Activated naive CD8-positive, alpha-beta T cell treated with anti-CD3 and anti-CD28 coated beads, Interleukin-2, amount 10 ng/mL, durations not matched to agents 7 days and 5 days (primary cell): ENCODE results near the gene ATG4D. TPM values are rescaled to one million over a fixed set of nuclear protein-coding genes. Genes with fewer than 3 reads are reported as not detected.
"Not testable (repeated sequence)": the region's sequence is repeated elsewhere in the genome, so short reads cannot be mapped to it uniquely, and the experiment has no call there.

Experiments
- ATAC-seq: fragments of 150-1000 bp; cut with Tn5 transposase; one replicate; pipeline ENCODE4 v1.10.0; 2021; ENCODE audit warnings: low read depth, moderate library complexity
- POLR2A ChIA-PET: fragments of 350-600 bp; sonication (Branson Sonifier 250); formaldehyde crosslinking; loops from one replicate; lab custom pipeline; 2021; ENCODE audit warnings: antibody characterized with exemption; lab: Charles Lee
- DNase-seq: peaks from one replicate; pipeline ENCODE4 v3.0.0; 2021
- H3K27ac Mint-ChIP-seq: one replicate; pipeline ENCODE4 v1.8.0; 2022; ENCODE audit warnings: mild to moderate bottlenecking, mixed read lengths
- H3K27me3 Mint-ChIP-seq: one replicate; pipeline ENCODE4 v1.8.0; 2022; ENCODE audit warnings: mild to moderate bottlenecking, moderate library complexity, mixed read lengths
- H3K36me3 Mint-ChIP-seq: one replicate; pipeline ENCODE4 v1.8.0; 2021; ENCODE audit warnings: mild to moderate bottlenecking, mixed read lengths
- H3K4me1 Mint-ChIP-seq: one replicate; pipeline ENCODE4 v1.8.0; 2021; ENCODE audit warnings: mixed read lengths
- H3K4me3 Mint-ChIP-seq: one replicate; pipeline ENCODE4 v1.8.0; 2022; ENCODE audit warnings: mild to moderate bottlenecking, moderate library complexity, mixed read lengths
- H3K9me3 Mint-ChIP-seq: one replicate; pipeline ENCODE4 v1.8.0; 2021; ENCODE audit warnings: mixed read lengths
- total RNA-seq, 2 experiments: library from RNA; stranded (reverse); gene quantifications; one replicate each; pipeline ENCODE4 v1.2.3, GENCODE V29; 2021

Gene ATG4D
- total RNA-seq, 2 experiments from 2014 or later, result 50.4 to 66.6 TPM

DNA sequence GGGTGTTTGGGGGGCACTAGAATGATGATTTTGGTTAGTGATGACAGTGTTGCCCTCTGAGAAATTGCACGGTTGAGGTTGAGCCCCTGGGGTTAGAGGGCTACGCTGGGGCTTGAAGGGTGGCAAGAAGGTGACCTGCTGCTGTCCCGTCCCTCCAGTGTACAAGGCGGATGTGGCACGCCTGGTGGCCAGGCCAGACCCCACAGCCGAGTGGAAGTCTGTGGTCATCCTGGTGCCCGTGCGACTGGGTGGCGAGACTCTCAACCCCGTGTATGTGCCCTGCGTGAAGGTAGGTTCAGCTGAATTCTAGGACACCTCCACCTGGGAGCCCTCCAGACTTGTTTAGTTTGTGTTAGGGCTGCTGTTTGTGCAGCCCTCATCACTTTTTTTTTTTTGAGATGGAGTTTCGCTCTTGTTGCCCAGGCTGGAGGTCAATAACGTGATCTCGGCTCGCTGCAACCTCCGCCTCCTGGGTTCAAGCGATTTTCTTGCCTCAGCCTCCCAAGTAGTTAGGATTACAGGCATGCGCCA, 5.1 kb downstream of the ATG4D start:
- Mint-ChIP-seq H3K9me3 (no peaks in the 10 kb centered on the region), H3K36me3 (peaks cover 41% of the 10 kb centered on the region), H3K4me1 (peaks cover 30% of the 10 kb centered on the region), H3K27ac (no peak overlapping the region), H3K27me3 (no peaks in the 10 kb centered on the region), H3K4me3 (no peak overlapping the region)
- POLR2A ChIA-PET, result interaction anchor here (0.5 kb wide), 1 partner anchor 14 kb away, joined by 5 read pairs; no protein-coding TSS in a partner anchor
- DNase-seq (no peak), ATAC-seq (no peak)

DNA sequence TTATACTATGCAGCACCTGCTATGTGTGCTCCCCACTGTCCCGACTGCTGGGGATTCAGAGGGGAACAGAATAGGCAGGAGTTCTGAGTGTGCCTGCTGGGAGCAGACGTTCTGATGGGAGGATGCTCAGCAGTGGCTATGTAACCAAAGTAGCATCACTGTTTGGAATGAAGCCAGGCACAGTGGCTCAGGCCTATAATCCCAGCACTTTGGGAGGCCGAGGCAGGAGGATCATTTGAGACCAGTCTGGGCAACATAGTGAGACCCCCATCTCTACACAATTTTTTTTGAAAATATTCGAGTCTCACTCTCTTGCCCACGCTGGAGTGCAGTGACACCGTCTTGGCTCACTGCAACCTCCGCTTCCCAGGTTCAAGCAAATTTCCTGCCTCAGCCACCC, 6.0 kb downstream of the ATG4D start:
- Mint-ChIP-seq H3K4me3 (no peak overlapping the region), H3K36me3 (peaks cover 41% of the 10 kb centered on the region), H3K27me3 (no peaks in the 10 kb centered on the region), H3K27ac (no peak overlapping the region), H3K9me3 (no peaks in the 10 kb centered on the region), H3K4me1 (peaks cover 39% of the 10 kb centered on the region)
- DNase-seq (no peak), ATAC-seq (no peak)
- POLR2A ChIA-PET, result no interaction called here

DNA sequence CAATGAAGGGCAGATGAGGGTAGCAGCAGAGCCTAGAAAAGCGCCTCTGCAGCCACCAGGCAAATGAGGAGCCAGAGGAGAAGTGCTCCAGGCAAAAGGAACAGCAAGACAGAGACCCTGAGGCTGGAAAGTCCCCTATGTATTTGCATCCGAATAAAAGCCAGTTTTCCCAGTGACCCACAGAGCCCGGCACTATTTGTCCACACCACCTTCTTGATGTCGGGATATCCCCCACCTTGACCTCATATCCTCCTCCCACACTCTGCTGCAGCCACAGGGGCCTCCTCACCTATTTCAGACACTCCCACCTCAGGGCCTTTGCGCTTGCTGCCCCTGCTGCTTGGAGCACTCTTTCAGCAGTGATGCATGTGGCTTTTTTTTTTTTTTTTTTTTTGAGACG, 6.6 kb downstream of the ATG4D start:
- POLR2A ChIA-PET, result interaction anchor here (7.7 kb wide), 1 partner anchor 16 kb away, joined by 224 read pairs; the partner anchor contains the start of genes CDKN2D and KRI1
- peaks cover 41% of the 10 kb centered on the region for H3K36me3 Mint-ChIP-seq
- H3K27ac Mint-ChIP-seq, result peak overlapping the region; percentile 30
- no peak for ATAC-seq
- DNase-seq, result no peak
- H3K9me3 Mint-ChIP-seq, result no peaks in the 10 kb centered on the region
- H3K27me3 Mint-ChIP-seq, result no peaks in the 10 kb centered on the region
- peaks cover 39% of the 10 kb centered on the region for H3K4me1 Mint-ChIP-seq
- H3K4me3 Mint-ChIP-seq, result no peak overlapping the region

DNA sequence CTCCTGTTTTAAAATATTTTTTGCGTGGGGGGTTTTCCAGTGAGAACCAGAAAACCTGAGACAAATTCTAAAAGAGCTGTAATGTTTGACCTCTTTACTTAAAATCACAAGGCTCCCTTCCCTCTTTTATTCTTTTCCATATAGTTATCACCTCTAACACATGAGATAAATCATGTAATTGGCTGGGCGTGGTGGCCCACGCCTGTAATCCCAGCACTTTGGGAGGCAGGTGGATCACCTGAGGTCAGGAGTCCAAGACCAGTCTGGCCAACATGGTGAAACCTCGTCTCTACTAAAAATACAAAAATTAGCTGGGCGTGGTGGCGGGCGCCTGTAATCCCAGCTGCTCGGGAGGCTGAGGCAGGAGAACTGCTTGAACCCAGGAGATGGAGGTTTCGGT, 7.3 kb downstream of the ATG4D start:
- POLR2A ChIA-PET, result interaction anchor here (0.6 to 7.7 kb wide), 5 partner anchors 16 to 124 kb away, joined by 3 to 224 read pairs (median 6); partner anchors contain the start of genes CDKN2D and KRI1
- Mint-ChIP-seq H3K27ac (peak overlapping the region; percentile 61), H3K4me1 (peaks cover 42% of the 10 kb centered on the region), H3K36me3 (peaks cover 44% of the 10 kb centered on the region)
- ATAC-seq, H3K27me3 Mint-ChIP-seq, H3K9me3 Mint-ChIP-seq, H3K4me3 Mint-ChIP-seq, DNase-seq: not testable (repeated sequence)

DNA sequence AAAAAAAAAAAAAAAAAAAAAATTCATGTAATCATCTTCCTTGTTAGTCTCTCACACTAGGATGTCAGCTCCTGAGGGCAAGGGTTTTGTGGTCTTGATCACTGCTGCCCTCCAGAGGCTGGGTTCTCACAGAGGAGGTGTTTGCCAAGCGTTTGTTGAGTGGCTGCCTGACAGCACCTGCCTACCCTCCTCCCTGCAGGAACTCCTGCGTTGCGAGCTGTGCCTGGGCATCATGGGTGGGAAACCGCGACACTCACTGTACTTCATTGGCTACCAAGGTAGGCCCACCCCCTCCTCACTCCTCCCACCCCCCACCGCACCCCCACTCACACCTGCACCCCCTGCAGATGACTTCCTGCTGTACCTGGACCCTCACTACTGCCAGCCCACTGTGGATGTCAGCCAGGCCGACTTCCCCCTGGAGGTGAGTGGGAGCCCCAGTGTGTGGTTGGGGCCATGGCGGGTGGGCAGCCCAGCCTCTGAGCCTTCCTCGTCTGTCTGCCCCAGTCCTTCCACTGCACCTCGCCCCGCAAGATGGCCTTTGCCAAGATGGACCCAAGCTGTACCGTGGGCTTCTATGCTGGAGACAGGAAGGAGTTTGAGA, 8.1 kb downstream of the ATG4D start:
- Mint-ChIP-seq H3K36me3 (peaks cover 47% of the 10 kb centered on the region), H3K27ac (peak overlapping the region; percentile 92), H3K27me3 (no peaks in the 10 kb centered on the region), H3K4me1 (peaks cover 44% of the 10 kb centered on the region), H3K4me3 (peak overlapping the region; percentile 47), H3K9me3 (no peaks in the 10 kb centered on the region)
- POLR2A ChIA-PET, result interaction anchor here (0.6 to 7.7 kb wide), 8 partner anchors 8 to 144 kb away, joined by 3 to 224 read pairs (median 8); partner anchors contain the start of genes ATG4D, CDKN2D and KRI1
- ATAC-seq (no peak), DNase-seq (no peak)

DNA sequence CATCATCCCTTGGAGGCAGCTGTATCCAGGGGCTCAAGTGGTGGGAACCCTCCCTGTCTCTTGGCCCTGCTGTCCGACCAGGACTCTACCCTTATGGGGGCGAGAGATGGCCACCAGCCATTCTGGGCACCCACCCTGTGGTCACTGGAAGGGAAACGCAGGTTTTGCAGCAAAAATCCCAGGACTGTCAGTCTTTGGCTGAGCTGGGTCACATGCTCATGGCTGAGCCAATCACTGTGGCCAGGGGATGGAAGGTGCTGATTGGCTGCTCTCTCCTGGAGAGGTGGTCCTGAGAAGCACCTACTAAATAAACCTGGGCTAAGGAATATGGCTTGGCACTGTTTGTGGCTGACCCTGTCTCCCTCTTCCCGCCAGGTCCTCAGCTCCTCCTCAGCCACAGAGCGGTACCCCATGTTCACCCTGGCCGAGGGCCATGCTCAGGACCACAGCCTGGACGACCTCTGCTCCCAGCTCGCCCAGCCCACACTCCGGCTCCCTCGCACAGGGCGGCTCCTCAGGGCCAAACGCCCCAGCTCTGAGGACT, 8.9 kb downstream of the ATG4D start:
- Mint-ChIP-seq H3K27ac (peak overlapping the region; percentile 92), H3K27me3 (no peaks in the 10 kb centered on the region), H3K4me3 (peak overlapping the region; percentile 69), H3K9me3 (no peaks in the 10 kb centered on the region), H3K36me3 (peaks cover 47% of the 10 kb centered on the region), H3K4me1 (peaks cover 42% of the 10 kb centered on the region)
- DNase-seq (no peak), ATAC-seq (no peak)
- POLR2A ChIA-PET, result interaction anchor here (0.6 to 7.7 kb wide), 12 partner anchors 9 to 149 kb away, joined by 3 to 224 read pairs (median 5); partner anchors contain the start of genes ATG4D, CDKN2D, KRI1 and QTRT1

DNA sequence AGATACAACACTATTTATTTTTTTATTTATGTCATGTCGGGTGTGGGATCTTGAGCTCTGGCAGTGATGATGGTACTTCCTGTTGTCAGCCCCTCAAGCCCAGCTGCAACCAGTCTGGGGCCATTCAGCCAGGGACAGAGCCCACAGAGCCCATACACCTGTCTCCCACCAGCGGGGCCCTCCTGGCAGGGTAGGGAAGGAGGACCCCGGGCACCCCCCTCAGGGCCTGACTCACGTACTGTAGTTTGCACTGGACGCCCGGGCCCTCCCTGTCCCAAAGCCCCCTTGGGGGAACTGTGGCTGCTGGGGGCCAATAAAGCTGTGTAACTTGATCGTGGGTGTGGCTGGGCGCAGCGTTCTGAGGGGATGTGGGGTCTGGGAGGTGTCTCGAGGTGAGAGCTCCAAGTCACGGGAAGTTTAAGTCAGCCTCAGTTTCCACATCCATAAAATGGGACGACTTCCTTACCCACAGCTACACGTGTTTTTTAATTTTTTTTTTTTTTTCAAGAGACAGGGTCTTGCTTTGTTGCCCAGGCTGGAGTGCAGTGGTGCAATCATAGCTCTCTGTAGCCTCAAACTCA, 9.5 kb downstream of the ATG4D start:
- peak overlapping the region; percentile 69 for H3K4me3 Mint-ChIP-seq
- peak overlapping the region; percentile 92 for H3K27ac Mint-ChIP-seq
- peaks cover 42% of the 10 kb centered on the region for H3K4me1 Mint-ChIP-seq
- H3K27me3 Mint-ChIP-seq, result no peaks in the 10 kb centered on the region
- ATAC-seq (no peak), DNase-seq (peak; percentile 53)
- H3K9me3 Mint-ChIP-seq, result no peaks in the 10 kb centered on the region
- peaks cover 49% of the 10 kb centered on the region for H3K36me3 Mint-ChIP-seq
- POLR2A ChIA-PET, result interaction anchor here (0.5 to 7.7 kb wide), 15 partner anchors 8 to 148 kb away, joined by 3 to 224 read pairs (median 4); partner anchors contain the start of genes ATG4D, CDKN2D, KRI1 and QTRT1

DNA sequence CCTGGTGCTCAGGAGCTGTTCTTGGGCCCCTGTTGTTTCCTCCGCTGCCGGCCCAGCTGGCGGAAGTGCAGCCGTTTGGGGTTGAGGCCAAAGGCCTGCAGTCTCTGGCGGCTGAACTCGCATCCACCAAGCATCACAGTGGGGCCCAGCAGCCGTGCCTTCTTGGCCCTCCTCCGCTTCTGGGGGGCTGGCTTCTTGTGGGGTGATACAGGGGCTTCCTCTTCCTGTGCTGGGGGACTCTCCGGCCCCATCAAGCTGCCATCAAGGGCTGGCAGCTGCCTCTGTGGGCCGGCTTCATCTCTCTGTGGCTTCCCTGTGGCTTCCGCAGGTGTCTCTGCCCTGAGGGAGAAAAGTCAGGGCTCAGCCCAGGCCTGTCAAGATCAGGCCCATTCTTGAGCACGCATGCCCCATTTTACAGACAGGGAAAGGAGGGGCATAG, 10.3 kb downstream of the ATG4D start:
- H3K9me3 Mint-ChIP-seq, result no peaks in the 10 kb centered on the region
- no peaks in the 10 kb centered on the region for H3K27me3 Mint-ChIP-seq
- H3K4me1 Mint-ChIP-seq, result peaks cover 42% of the 10 kb centered on the region
- peak overlapping the region; percentile 92 for H3K27ac Mint-ChIP-seq
- POLR2A ChIA-PET, result interaction anchor here (0.8 to 7.7 kb wide), 15 partner anchors 7 to 145 kb away, joined by 3 to 224 read pairs (median 3); partner anchors contain the start of genes ATG4D, CDKN2D and KRI1
- DNase-seq (peak; percentile 84), ATAC-seq (peak; percentile 90)
- H3K4me3 Mint-ChIP-seq, result peak overlapping the region; percentile 69
- H3K36me3 Mint-ChIP-seq, result peaks cover 48% of the 10 kb centered on the region

DNA sequence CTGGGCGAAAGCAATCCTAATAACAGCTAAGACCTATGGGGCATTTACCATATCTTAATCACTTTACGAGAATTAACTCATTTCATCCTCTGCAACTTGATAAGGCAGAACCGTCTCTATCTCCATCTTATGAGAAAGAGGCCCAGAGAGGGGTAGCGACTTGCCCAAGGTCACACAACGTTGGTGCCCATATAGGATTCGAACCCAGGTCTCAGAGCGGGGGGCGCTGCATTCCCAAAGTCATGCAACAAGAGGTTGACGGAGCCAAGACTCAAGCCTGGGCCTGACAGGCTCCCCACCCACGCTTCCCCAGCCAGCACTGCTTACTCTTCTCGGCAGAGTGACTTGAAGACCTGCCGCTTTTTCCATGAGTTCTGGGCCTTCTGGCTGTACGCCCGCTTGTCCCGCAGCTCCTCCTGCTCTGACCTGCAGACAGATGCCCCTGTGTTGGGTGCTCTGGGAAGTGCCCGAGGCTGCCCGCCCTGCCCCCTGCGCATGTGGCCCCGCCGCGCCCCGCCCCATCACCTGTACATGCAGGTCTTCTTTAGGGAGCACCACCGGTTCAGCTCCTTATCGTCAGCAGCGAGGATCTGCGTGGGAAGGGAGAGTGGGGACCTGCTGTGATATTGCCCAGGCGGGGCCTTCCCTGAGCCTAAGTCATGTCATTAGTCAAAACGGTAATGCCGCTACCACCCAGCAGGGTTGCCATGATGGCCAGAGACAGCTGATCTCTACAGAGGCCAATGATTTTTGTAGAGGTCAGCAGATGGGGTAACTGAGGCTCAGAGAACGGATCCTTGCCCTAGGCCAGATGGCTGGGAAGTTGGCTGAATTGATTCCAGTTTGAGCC, 11.3 kb downstream of the ATG4D start:
- H3K36me3 Mint-ChIP-seq, result peaks cover 44% of the 10 kb centered on the region
- no peaks in the 10 kb centered on the region for H3K27me3 Mint-ChIP-seq
- POLR2A ChIA-PET, result interaction anchor here (0.5 to 7.7 kb wide), 9 partner anchors 11 to 101 kb away, joined by 3 to 224 read pairs (median 3); partner anchors contain the start of genes ATG4D, CDKN2D and KRI1
- peak overlapping the region; percentile 92 for H3K27ac Mint-ChIP-seq
- ATAC-seq (no peak), DNase-seq (no peak)
- peak overlapping the region; percentile 69 for H3K4me3 Mint-ChIP-seq
- no peaks in the 10 kb centered on the region for H3K9me3 Mint-ChIP-seq
- H3K4me1 Mint-ChIP-seq, result peaks cover 42% of the 10 kb centered on the region

DNA sequence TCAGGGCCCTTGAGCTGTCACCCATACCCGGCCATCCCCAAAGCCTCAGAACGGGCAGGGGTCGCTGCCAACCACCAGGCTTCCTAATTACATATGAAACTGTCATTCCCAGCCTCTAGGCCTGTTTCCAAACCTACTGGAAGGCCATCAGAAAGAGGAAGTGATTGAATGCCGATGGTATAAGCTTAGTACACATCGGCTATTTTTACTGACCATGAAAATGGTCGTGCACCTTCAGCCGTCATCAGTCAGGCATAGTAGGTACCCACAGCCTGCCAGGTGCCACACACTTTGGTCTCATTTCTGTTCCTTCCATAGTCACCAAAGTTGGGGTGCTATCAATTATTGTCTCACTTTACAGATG, 11.9 kb downstream of the ATG4D start:
- POLR2A ChIA-PET, result interaction anchor here (1.0 to 7.7 kb wide), 2 partner anchors 11 to 134 kb away, joined by 3 to 224 read pairs; partner anchors contain the start of genes CDKN2D and KRI1
- H3K27me3 Mint-ChIP-seq, result no peaks in the 10 kb centered on the region
- DNase-seq (no peak), ATAC-seq (no peak)
- H3K4me3 Mint-ChIP-seq, result no peak overlapping the region
- peaks cover 38% of the 10 kb centered on the region for H3K4me1 Mint-ChIP-seq
- H3K27ac Mint-ChIP-seq, result peak overlapping the region; percentile 92
- H3K36me3 Mint-ChIP-seq, result peaks cover 43% of the 10 kb centered on the region
- H3K9me3 Mint-ChIP-seq, result no peaks in the 10 kb centered on the region

DNA sequence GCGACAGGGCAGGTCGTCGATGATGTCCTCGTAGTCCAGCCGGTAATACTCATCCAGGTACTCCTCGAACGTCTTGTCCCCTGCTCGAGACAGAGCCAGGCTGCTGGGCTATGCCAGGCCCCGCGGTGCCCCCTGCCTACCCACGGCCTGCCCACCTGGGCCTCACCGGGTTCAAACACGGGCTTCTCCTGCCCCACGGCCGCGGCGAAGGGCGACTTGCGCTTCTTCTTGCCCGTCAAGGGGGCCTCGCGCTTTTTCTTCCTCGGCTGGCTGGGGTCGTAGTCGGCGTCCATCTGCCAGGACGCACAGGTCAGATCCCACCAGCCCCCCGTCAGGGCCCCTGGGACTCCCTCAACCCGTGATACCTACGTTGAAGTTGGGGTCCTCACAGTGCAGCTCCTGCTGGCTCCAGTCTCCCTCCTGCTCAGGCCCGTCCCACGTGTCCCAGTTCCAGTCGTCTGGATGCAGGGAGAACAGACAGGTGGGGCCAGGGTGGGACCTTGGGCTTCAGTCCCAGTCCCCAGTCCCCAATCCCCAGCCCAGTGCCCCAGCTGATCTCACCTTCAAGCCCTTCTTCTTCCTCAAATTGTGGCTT, 14.0 kb downstream of the ATG4D start:
- POLR2A ChIA-PET, result interaction anchor here (7.7 kb wide), 1 partner anchor 9 kb away, joined by 224 read pairs; the partner anchor contains the start of genes CDKN2D and KRI1
- H3K27ac Mint-ChIP-seq, result no peak overlapping the region
- no peaks in the 10 kb centered on the region for H3K27me3 Mint-ChIP-seq
- peaks cover 34% of the 10 kb centered on the region for H3K4me1 Mint-ChIP-seq
- DNase-seq, result no peak
- H3K36me3 Mint-ChIP-seq, result peaks cover 30% of the 10 kb centered on the region
- no peak for ATAC-seq
- H3K9me3 Mint-ChIP-seq, result no peaks in the 10 kb centered on the region
- H3K4me3 Mint-ChIP-seq, result no peak overlapping the region

DNA sequence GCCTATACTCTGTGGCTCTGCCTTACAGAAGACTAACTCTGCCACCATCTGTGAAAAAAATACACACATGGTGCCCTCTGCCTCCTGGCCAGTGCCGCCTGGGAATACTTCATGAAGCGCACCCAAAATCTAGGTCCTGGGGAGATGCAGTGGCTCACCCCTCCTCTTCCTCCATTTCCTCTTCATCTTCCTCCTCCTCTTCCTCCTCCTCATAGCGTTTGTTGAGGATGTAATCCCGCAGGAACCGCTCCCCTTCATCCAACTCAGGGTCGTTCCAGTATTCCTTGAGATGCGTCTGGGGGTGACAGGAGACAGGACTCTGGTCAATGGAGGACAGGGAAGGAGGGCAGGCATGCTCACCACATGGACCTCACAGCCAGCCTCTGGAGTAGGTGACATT, 16.4 kb downstream of the ATG4D start:
- no peak for DNase-seq
- Mint-ChIP-seq H3K9me3 (no peaks in the 10 kb centered on the region), H3K27ac (no peak overlapping the region), H3K36me3 (peaks cover 26% of the 10 kb centered on the region), H3K4me1 (peaks cover 20% of the 10 kb centered on the region), H3K27me3 (no peaks in the 10 kb centered on the region), H3K4me3 (no peak overlapping the region)
- ATAC-seq, result no peak
- POLR2A ChIA-PET, result no interaction called here
